ENCODE results near the gene COPE.

DNA sequence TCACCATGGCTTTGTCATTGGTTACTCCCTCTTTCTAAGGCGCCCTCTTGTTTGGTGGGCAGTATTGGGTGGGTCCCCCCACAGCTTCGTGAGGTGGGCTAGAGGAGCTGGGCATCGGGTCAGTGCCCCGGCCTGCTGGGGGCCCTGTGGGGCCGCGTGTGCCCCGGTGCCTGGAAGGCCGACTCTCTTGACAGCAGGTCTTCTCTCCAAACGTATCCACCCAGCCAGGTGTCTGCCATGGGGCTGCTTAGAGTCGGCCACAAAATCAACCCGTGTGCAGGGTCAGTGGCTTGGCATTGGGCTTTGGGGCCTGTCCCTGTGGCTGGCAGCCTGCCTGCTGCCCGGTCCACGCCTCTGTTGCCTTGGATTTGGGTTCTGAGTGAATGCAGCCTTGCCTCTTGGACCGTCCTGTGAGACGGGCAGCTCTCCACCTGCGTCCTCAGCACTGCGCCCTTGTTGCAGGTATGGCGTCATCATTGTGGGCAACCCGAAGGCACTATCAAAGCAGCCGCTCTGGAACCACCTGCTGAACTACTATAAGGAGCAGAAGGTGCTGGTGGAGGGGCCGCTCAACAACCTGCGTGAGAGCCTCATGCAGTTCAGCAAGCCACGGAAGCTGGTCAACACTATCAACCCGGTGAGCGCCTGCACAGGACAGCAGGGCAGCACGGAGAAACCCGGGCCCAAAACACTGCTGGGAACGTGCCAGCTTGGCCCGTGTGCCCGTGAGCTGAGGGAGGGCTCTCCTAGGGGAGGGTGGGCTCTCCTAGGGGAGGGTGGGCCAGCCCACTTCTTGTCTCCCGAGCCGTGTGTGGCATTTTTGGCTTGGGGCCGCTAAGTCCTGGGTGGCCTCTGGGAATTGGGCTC lies 56.0 kb downstream of the COPE start:
- TF ChIP-seq, protein P1, sequence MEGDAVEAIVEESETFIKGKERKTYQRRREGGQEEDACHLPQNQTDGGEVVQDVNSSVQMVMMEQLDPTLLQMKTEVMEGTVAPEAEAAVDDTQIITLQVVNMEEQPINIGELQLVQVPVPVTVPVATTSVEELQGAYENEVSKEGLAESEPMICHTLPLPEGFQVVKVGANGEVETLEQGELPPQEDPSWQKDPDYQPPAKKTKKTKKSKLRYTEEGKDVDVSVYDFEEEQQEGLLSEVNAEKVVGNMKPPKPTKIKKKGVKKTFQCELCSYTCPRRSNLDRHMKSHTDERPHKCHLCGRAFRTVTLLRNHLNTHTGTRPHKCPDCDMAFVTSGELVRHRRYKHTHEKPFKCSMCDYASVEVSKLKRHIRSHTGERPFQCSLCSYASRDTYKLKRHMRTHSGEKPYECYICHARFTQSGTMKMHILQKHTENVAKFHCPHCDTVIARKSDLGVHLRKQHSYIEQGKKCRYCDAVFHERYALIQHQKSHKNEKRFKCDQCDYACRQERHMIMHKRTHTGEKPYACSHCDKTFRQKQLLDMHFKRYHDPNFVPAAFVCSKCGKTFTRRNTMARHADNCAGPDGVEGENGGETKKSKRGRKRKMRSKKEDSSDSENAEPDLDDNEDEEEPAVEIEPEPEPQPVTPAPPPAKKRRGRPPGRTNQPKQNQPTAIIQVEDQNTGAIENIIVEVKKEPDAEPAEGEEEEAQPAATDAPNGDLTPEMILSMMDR (IDR thresholded peaks at IDR 0.05) = no peak
- TF ChIP-seq SIN3A (IDR thresholded peaks at IDR 0.05; ENCODE audit: borderline replicate concordance, insufficient read depth, low read depth, low read length) (no peak), TCF7L2 (IDR thresholded peaks at IDR 0.05; ENCODE audit: low read depth, low read length) (no peak)

All from Panc1 (cell line).